ENCODE data around the gene THRB. TPM values are rescaled to one million over a fixed set of nuclear protein-coding genes. Genes with fewer than 3 reads are reported as not detected.

The THRB gene
- polyA plus RNA-seq, 12 donors = 0.86 to 12.2 (median 1.4) TPM; not detected in 1

DNA sequence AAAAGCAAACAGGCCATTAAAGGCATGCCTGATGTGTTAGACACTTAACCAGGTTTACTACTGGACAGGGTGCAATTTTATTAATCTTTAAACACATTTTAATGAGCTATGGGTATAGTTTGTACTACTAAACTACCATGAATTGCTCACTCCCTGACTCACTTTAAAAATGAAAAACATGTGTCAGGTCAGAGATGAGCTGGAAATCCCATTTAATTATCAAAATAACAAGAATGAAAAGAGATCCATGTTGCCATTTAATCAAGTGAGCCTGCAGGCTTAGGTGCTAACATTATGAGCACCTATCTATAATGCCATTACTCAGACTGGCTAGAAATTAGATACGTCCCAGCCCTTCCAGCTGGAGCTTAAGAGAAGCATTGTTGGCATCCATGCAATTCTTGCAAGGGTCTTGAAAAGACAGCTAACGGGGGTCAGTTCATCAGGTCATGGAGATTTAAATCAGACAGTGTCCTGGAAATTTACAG is 224.4 kb downstream of the THRB start:
- DNase-seq = no peak

DNA sequence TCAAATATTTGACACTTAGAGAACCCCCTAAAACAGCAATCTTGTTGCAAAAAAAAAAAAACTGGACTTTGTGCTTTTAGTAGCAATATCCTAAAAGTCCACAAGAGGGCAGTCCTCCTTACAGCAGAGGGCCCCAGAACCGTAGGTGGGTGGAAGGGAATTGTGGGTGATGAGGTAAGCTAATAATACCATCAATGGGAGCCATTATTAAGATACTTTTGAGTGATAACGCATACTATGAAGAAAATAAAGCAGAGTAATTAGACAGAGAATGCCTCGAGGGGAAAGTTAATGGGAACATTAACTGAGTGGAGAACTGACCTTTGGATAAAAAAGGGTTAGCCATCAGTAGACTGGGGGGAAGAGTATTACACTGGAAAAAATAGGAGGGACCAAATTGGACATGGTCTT is 229.9 kb downstream of the THRB start:
- no peak for DNase-seq

DNA sequence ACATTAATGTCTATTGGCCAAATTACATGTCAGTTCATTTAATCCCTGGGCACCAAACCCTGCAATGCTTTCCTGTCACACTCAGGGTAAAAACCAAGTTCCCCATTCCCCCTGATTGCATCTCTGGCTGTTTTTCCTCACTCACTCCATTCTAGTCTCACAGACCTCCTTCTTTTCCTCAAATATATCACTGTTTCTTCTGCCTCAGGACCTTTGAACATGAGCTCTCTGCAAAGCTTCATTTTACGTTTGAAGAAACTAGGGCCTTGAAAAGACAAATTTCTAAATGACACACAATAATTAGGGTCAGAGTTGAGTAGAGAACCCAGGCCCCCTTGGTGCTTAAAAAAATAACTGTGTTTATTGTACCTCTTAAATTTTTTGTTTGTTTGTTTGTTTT is 230.6 kb downstream of the THRB start:
- no peak for DNase-seq

DNA sequence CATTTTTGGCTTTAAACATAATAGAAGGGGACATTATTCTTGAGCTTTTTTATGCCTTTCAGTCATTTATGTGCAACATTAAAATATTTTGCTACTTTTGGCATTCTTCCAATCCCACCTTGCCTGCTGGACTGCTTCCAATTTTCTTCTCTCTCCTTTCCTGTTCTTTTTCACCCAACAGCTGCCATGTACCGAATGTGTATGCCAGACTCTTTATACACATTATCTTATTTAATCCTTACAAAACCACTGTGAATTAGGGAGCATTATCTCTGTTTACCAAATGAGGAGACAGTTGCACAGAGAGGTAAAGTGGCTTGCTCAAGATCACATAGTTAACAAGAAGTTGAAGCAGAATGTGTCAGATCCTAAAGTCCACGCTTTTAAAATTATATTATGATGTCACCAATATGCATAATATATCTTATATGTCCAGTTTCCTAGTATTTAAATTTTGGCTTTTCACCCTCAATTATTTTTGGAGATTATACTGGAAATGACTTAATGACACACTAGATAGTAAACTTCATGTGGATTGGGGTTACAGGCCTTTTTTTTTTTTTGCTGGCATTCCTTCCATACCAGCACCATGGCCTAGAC is 231.5 kb downstream of the THRB start:
- no peak for DNase-seq

DNA sequence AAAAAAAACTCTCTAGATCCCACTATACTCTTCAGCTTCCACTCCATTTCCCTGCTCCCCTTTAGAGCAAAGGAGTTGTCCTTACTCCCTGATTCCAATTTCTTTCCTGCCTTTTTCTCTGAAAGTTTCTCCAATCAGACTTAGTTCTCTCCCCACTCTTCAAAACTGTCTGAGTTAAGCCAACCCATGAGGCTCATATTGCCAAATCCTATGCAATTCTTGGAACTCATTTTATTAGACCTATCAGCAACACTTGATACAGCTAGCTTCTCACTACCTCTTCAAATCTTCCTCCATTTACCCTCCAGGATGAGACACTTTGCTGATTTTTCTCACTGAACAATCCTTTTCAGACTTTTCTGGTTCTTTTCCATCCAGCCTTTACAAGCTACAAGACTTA is 233.1 kb downstream of the THRB start:
- no peak for DNase-seq

DNA sequence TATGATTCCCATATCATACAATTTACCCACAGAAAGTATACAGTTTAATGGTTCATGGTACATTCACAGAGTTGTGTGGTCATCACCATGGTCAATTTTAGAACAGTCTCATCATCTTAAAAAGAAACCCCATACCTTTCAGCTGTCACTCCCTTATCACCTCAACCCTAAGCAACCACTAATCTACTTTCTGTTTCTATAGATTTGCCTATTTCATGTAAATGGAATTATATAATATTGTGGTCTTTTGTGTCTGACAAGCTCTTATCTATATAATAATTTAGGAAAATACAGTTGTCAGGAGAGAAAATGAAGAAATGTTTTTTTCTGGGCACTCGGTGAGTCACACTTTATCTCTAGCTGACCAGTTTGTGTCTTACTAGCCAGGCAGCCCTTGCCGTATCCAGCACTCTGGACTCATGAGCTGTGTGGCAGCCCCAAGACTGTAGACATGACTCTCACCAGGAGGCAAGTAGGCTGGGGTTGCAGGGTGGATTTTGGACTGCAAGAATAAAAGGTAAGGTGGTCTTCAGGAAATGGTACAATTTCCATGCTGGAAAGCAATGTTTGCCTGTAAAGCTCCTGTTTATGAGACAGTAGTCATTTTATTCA is 234.6 kb downstream of the THRB start:
- DNase-seq = no peak

DNA sequence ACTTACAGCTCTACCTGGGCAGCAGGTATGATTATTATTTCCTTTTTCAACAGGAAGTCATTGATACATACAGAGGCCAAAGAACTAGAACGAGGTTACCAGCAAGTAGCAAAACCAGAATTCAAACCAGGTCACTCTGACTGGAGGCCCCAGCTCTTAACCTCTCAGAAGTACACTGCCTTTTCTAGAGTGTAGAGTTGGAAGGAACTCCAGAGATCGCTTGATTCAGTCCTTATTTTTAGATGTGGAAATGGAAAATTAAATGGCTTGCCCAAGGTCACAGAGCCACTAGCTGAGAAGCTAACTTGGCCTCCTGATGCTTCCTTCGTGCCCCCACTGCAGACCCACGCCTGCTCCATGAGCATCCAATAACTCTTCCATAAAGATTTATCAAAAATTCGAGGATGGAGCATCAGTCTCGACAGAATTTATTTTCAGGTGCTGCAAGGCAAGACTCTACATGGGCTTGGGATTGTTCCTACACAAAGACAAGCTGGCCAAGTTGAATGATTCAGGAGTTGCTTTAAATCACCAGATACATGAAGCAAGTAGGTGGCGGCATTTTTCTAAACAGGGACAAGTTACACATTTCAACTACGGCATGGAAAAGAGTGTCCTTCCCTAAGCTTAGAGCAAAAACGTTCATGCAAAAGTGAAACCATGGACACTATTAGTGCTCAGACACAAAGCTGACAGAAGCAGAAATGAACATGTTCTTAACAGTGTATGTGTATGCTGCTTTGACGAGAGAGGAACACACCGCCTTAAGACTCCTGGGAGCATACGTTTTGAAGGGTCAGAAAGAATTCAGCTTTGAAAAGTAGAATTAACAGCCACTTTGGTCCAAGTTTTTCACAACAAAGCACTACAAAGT is 235.7 kb downstream of the THRB start:
- no peak for DNase-seq

DNA sequence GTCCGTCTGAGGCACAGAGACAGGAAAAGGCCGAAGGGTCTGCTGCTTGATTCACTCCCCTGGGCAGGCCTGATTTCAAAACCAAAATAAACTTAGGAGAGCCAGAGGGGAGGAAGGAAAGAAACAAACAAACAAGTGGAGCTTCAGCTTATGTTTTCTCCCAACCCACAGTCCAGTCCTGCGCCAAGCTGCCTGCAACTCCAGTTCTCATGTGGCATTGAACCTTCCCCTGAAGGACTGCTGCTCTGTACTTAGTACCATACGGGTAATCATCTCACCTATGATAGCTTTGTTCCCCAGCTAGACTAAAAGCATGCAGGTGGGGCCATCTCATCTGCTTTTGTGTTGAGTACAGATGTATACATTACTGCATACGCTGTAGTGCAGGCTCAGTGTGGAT is 236.4 kb downstream of the THRB start:
- no peak for DNase-seq

DNA sequence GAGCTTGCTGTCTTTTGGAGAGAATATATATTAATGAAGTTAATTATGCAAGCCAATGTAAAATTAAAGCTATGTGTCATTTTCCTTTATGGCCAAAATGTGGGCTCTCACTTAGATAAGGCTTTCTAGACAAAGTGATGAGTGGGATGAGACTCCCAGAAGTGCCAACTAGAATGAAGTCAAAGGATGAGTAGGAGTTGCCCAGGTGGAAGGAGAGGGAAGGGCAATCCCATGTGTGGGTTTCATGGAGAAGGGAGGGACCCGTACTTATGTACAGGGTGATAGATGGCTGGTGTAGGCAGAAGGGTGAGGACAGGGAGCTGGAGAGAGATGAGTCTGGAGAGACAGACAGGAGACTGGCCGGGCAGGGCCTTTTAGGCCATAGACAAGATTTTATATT is 239.2 kb downstream of the THRB start:
- DNase-seq = no peak

DNA sequence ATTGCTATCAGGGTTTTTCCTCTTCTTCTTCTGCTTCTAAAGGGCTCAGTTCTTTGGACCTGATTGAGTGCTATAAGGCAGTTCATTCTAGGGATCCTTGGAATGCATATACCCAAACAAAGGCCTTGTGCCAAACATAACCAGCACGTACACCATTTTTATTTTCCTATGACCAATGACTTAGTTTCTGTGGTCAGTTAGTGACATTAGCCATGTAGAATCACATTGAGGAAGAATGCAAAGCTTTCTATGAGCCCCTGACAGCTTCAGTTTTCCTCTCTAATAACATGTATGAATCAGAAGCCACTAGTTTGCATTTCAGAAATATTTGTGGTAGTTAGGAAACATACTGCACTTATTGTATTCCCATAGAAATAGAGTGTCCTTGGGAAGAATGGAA is 240.0 kb downstream of the THRB start:
- DNase-seq = no peak

DNA sequence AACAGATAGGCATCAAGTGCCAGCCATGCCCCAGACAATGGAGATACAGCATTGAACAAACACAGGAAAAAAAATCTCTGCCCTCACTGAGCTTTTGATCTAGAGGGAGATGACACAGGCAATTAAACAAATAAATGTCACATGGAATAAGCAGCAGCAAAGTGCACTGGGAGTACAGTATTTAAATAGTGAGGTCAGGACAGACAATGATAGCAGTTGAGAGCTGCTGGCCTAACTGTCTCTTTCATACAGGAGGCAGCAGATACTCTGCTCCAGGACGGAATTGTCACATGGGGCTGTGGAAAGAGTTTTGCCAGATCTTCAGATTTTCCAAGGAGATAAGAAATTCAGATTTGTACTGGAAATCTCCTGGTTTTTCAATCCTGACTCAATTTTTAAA is 241.3 kb downstream of the THRB start:
- no peak for DNase-seq

DNA sequence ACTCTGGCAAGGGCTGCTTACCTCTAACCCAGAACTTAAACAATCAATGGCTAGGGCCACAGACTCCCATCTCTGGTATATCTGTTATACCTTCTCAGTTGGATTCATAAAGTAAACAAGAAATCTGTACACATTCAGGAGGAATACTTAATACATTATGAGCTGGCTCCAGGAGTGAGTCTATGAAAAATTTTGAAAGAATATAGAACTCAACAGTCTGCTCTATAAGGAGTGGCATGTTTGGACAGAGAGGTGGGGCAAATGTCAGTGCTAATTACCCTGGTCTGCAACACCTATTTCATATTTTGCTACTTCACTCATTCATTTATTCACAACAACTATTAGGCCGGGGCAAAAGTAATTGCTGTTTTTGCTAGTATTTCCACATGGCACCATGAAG is 245.1 kb downstream of the THRB start:
- DNase-seq = no peak

DNA sequence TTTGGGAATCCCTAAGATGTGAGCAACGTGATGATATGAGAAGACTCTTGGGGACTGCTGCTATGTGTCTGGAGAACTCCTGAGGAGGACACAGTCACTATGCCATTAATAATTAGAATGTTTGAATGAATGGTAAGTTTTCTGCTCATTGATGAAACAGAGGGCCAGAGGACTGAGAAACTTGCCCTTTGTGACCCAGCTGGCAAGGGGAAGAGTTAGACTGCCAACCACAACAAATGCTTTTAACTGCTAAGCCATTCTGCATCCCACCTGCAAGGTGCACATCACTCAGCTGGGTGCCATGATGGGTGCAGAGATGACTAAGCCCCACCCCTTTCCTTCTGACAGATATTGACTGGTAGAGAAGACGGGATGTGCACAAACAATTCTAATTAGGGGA is 249.6 kb downstream of the THRB start:
- no peak for DNase-seq

DNA sequence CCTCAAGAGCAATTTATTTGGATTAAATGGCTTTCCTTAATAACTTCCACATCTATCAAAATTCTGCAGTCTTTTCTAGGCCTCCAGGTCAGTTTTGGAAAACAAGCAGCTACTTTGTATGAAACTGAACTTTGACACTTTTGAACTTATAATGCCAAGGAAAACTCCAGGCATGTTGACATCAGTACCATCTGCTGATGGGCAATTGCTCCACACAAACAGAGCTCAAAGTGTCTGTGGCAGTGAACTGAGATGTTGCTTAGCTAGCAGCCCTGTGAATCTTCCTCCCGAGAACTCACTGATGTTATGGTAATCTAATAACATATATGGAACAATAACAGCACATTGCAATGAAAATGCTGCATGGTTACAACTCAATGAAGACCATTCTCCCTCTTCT is 250.2 kb downstream of the THRB start:
- no peak for DNase-seq

DNA sequence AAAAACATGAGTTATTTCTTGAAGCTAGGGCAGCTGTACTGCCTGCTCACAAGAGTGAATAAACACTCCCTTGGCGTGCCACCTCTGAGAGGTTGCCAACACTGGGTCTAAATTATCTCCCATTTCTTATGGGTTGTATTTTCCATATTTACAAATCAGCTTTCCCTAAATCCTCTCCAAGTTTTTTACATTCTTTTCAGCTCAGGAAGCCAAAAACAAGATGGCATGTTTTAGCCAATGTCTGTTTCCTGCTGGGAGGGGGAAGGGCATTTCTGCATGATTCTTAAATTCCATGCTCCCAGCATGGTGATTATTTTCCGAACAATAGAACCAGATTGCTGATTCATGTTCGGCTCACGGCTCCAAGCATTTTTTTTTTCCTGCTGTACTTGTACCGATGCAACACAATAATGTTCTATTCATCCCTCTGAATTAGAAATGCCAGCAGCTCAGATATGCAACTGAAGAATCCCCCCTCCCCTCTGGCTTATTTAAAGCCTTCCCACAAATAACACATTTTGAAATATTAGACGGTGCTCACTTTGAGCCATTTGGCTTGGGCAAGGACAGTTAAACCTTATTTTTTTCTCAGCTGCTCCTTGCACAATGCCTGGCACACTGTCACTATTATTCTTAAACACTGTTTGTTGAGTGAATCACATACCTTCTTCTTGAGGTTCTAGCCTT is 252.5 kb downstream of the THRB start:
- DNase-seq = peak; percentile 48

DNA sequence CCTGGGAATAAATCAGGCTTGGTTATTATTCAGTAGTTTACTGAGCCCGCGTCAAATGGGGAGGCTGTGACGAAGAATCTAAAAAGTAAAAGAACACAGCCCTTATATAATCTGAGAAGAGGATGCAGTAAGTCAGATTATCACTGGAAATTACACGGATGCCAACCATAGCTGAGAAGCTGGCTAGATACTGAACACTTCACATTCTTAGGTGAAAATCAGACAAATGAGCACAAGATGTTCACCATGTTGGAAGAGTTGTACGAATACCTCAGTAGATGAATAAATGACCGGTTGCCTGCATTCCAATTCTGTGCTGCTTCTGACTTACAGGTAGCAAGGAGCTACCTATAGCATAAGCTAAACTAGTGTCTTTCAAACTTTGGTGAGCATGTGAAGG is 254.3 kb downstream of the THRB start:
- DNase-seq = no peak

DNA sequence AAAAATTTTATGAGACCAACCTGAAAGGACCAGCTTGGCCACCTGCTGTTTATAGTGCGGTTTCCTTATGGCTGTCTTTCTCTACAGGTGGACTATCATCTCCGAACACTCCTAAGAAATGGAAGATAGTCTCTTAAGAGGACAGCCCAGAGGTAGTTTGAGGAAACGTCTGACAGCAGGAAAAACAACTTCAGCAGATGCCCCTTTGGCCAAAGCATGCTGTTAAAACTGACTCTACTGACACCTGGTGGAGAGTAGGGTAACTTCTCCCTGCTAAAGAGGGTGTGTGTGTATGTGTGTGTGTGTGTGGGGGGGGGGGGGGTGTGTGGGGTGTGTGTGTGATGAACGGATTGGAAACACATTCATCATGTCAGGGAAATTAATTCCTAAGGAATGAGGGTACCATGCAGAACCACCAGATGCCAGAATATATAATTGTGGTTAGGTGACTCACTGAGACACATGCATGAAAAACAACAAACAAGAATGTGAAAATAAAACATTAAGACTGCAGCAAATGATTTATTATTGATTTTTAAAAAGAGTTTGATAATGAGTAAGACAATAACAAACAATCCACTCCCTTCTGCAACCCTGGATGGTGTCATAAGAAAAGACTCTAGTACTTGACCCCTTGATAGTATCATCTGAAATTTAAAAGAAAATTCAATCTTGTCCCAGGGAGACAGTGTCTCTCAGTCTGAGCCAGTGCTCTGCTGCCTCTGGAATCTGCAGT is 256.5 kb downstream of the THRB start:
- DNase-seq = peak; percentile 66

DNA sequence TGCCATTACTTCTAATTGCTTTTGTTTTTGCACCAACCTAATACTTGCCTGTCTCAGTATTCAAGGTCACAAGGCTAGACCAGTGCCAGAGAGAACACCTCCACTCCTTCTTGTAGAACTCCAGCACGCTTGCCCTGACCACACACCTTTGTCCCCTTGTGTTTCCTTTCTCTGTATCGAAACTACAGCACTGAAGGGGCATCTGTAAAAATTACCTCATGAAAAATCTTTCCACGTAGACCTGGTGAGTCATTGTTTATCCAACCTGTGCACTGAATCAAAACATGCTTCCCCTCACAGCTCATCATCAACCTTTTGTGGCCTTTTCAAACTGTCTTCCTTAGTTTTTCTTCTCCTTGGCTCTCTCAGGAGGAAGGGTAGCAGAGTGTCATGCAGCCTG is 259.5 kb downstream of the THRB start:
- no peak for DNase-seq

DNA sequence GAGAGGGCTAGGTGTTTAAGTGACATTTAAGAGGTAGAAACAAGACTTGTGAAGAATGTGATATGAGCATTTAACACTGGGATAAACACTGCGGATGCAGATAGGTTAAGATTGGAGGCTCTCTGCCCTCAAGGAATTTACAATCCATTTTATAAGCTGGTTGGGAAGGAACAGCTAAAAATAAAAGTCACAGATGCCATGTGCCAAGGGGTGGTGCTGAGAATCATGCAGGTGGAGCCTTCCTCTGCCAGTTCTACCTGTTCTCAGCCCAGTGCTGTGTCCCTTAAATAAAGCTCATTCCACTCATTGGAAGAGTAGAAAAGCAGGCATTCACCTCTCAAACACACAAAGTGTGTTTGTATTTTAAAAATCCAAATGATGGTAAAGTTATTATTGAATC is 261.9 kb downstream of the THRB start:
- DNase-seq = no peak

DNA sequence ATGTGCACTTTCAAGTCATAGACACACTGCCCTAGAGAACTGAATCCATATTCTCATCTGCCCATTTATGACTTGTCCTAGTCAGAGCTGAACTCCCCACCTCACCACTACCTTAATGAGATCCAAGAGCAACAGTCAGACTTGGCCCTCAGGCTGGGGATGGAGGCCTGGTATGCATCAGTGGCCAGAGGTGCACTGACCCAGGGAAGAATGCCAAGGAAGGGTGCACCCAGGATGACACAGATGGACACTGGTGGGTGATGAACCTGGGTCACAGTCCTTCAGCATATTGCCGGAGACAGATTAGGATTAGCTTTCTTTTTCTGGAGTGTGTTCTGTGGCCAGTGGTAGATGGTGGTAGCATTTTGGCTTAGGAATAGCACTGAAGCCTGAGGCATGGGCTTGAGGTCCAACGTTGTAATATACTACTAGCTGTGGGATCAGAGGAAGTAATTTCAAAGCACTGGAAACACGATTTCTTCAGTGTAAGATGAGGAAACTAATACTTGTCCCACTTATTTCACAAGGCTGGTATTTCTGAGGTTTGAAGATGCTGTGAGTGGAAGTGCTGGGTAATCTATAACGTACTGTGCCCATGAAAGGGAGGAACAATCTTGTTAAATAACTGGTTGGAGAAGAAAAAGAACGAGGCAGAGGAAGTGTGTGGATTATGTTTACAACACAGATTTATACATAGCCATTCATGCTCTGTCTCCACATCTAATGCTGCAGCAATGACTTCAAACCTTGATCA is 265.0 kb downstream of the THRB start:
- DNase-seq = no peak

DNA sequence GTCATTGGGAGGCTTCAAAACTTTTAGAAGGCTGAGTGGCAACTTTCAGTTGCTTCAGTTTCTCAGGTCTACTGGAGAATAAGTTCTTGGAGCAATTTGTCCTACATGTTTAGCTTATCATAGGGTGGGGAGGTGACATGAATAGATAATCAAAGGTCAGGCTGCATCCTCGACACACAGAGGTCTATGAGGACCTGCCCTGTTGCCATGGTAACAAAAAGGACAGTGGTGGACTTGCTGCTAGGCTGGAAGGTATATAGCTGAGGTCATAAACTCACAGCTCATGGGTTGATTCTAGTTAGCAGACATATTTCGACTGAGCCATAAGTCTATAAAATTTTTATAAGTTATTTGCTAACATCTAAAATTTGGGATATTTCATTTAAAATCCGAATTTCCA is 267.0 kb downstream of the THRB start:
- no peak for DNase-seq
